Measurements from ENCODE around the gene CBFB. TPM values are rescaled to one million over a fixed set of nuclear protein-coding genes. Genes with fewer than 3 reads are reported as not detected.

Gene CBFB
- total and polyA plus RNA-seq, 9 of the 15 experiments (the other 6 are each of a cell fraction or from before 2014, with no cell fraction given): 22.0 to 112 (median 66.5) TPM

DNA sequence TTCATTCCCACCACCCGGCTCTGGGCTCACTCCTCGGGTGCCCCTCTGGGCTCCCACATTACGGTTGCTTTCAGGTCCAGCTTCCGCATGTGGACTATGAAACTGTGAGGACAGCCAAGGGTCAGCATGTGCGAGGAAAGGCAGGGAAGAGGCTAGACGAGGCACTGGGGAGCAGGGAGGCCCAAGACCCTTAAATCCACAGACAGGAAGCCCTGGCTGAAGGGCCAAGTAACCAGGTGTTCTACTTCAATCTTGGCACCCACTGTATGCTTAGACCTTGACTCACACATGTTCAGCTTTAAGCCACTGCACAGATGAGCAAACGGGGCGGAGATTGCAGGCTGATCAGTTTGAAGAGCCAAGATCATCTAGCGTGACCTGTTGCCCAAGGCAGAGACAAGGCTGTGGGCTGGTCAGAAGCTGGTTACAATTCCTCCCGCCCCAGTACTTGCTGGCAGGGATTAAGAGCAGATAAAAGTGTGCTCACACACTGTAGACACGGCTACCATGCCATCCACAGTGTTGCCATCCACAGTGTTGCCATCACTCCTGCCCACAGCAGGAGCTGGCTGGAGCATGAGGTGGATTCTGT, 40.7 kb upstream of the CBFB start, which contains the start of gene CES4A:
CES4A (plus strand) TSS at position 393 of the 592 bp plus-strand sequence; CDS start at position 577, 184 bp downstream.
- ChIA-PET CTCF (ENCODE audit: low intra/inter-chr PET ratio) (no interaction called here), POLR2A (interaction anchor here (0.6 to 1.2 kb wide), 2 partner anchors 172 to 187 kb away, joined by 3 read pairs; no protein-coding TSS in a partner anchor)
- ATAC-seq (peak; percentile 28; the same call in 1 of the 3 replicates), FAIRE-seq (peak; percentile 11), DNase-seq (ENCODE audit: extremely low read depth in 1 of 4, low spot score in 3 of 4) (no peak)
- Histone ChIP-seq H2AFZ (ENCODE audit: low read depth, low read length) (peak within 1 kb of the TSS; percentile 58; the same call in 1 of the 2 replicates), H3K9me1 (ENCODE audit: control insufficient read depth, insufficient read depth, low read length) (no peaks in the 10 kb centered on the region), H3K36me3 (ENCODE audit: control insufficient read depth, insufficient read depth, low read length) (no peaks in the 10 kb centered on the region), H3K27ac (ENCODE audit: extremely low read depth, low read depth, low read length) (no peak within 1 kb of the TSS), H3K4me3 (no peak within 1 kb of the TSS), H3K27me3 (ENCODE audit: control insufficient read depth in 2 of 2, insufficient read depth in 2 of 2, low read length in 2 of 2) (no peaks in the 10 kb centered on the region; a peak in 1 of 5 replicates), H3K9me3 (replicated peaks; ENCODE audit: control insufficient read depth, insufficient read depth, low read depth, low read length) (no peaks in the 10 kb centered on the region), H3K9ac (ENCODE audit: insufficient read depth in 1 of 2, low read depth in 2 of 2, low read length in 2 of 2) (peak within 1 kb of the TSS in 1 of 2 experiments; percentile 61; a peak in 2 of 4 replicates), H3K79me2 (ENCODE audit: control insufficient read depth, insufficient read depth, low read length) (no peaks in the 10 kb centered on the region), H4K20me1 (replicated peaks; ENCODE audit: control insufficient read depth, insufficient read depth, low read length) (no peaks in the 10 kb centered on the region), H3K4me2 (ENCODE audit: insufficient read depth, low read length) (no peak within 1 kb of the TSS), H3K4me1 (replicated peaks in 1 of 2; ENCODE audit: control insufficient read depth in 2 of 2, insufficient read depth in 2 of 2, low read length in 2 of 2) (no peaks in the 10 kb centered on the region)
- TF ChIP-seq BHLHE40 (IDR thresholded peaks at IDR 0.05; ENCODE audit: low read length): no peak
- no peak for TF ChIP-seq NUFIP1 (IDR thresholded peaks at IDR 0.05; ENCODE audit: partially characterized antibody)
- no peak for TF ChIP-seq MXI1 (IDR thresholded peaks at IDR 0.05; ENCODE audit: low read depth, low read length)
- no peak for TF ChIP-seq CHD4 (IDR thresholded peaks at IDR 0.05; ENCODE audit: insufficient read depth, insufficient replicate concordance, low read depth, low read length, poor library complexity, severe bottlenecking)
- TF ChIP-seq PTRF (tag; IDR thresholded peaks at IDR 0.05): no peak
- no peak for TF ChIP-seq HMG20A (CRISPR knock-in tag; conservative IDR thresholded peaks at IDR 0.05)
- TF ChIP-seq ZFP1 (CRISPR knock-in tag; IDR thresholded peaks at IDR 0.05): no peak
- TF ChIP-seq, protein P1, sequence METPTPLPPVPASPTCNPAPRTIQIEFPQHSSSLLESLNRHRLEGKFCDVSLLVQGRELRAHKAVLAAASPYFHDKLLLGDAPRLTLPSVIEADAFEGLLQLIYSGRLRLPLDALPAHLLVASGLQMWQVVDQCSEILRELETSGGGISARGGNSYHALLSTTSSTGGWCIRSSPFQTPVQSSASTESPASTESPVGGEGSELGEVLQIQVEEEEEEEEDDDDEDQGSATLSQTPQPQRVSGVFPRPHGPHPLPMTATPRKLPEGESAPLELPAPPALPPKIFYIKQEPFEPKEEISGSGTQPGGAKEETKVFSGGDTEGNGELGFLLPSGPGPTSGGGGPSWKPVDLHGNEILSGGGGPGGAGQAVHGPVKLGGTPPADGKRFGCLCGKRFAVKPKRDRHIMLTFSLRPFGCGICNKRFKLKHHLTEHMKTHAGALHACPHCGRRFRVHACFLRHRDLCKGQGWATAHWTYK (CRISPR knock-in tag; IDR thresholded peaks at IDR 0.05): no peak
- TF ChIP-seq, protein P2, sequence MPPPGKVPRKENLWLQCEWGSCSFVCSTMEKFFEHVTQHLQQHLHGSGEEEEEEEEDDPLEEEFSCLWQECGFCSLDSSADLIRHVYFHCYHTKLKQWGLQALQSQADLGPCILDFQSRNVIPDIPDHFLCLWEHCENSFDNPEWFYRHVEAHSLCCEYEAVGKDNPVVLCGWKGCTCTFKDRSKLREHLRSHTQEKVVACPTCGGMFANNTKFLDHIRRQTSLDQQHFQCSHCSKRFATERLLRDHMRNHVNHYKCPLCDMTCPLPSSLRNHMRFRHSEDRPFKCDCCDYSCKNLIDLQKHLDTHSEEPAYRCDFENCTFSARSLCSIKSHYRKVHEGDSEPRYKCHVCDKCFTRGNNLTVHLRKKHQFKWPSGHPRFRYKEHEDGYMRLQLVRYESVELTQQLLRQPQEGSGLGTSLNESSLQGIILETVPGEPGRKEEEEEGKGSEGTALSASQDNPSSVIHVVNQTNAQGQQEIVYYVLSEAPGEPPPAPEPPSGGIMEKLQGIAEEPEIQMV (tag; conservative IDR thresholded peaks at IDR 0.05; ENCODE audit: low read depth): no peak
- no peak for TF ChIP-seq ZBTB7A (IDR thresholded peaks at IDR 0.05; ENCODE audit: borderline replicate concordance, control insufficient read depth, low read depth, low read length)
- TF ChIP-seq MEF2A (IDR thresholded peaks at IDR 0.05; ENCODE audit: control insufficient read depth, low read depth, low read length): no peak
- TF ChIP-seq CBX5 (IDR thresholded peaks at IDR 0.05; ENCODE audit: borderline replicate concordance, low read depth): no peak
- TF ChIP-seq, protein P3, sequence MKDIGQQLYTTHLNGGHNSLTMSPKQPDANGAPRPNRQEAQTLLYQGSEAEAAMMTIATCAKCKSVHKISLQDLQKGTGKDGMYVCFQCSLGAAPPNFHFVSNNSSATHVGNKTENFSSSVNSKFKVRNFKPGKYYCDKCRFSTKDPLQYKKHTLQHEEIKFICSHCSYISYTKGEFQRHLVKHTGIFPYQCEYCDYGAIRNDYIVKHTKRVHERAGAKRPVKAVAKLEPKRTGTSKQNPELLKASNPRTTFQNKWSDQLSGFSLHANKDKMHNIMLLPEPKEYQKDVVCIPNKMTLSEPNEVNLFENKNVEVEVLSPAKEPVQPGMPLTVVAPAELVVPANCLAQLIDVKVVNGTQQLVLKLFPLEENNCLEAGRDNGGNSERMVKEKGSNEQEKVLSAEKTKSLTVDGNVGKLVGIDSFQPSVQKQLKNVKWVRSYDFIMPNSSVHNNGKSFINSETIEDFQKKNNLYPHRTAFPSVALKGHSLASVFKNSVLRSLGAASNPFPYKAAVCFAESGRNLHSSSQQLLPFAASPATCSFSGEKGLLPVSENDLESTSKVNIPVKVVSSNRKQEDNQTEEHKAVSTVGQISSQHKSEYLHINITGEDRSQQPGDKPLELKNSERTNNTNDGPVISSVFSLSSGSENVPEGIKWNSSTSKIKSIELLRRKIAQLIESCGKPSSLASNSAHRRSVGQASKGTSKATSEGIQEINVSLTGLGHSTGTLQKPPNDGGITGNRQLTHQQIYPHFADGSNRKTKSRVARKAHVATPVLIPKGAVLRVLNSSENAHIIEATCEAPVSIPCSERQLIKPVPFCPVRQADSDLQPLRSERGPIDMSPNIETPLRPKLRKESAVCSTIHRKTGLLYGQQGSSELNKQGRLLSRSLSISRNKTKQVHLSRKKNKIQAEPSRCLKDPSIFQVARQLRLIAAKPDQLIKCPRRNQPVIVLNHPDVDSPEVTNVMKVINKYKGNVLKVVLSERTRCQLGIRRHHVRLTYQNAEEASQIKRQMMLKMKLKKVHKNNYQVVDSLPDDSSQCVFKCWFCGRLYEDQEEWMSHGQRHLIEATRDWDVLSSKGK (CRISPR knock-in tag; IDR thresholded peaks at IDR 0.05): no peak
- TF ChIP-seq, protein P4, sequence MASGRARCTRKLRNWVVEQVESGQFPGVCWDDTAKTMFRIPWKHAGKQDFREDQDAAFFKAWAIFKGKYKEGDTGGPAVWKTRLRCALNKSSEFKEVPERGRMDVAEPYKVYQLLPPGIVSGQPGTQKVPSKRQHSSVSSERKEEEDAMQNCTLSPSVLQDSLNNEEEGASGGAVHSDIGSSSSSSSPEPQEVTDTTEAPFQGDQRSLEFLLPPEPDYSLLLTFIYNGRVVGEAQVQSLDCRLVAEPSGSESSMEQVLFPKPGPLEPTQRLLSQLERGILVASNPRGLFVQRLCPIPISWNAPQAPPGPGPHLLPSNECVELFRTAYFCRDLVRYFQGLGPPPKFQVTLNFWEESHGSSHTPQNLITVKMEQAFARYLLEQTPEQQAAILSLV (tag; IDR thresholded peaks at IDR 0.05): no peak
- WGBS (ENCODE audit: insufficient coverage, low coverage, missing lambda C conversion rate): 34% methylated on average over 11 of the region's 11 CpGs
- in situ Hi-C loops (cut with MboI): no loop called here
- intact Hi-C loops (cut with micrococcal nuclease): no loop called here
- BruUV-seq (replicated peaks): no TSS peak
